ENCODE data around the gene SBF2.
"Not testable (repeated sequence)": the region's sequence is repeated elsewhere in the genome, so short reads cannot be mapped to it uniquely, and the experiment has no call there.

- not testable (repeated sequence) for TF ChIP-seq CTCF (optimal IDR thresholded peaks at IDR 0.05 in 1 of 3, IDR thresholded peaks at IDR 0.05 in 1 of 3, conservative IDR thresholded peaks at IDR 0.05 in 1 of 3; ENCODE audit: extremely low read depth in 1 of 3, insufficient read depth in 2 of 3, low read length in 3 of 3); EZH2 (IDR thresholded peaks at IDR 0.05; ENCODE audit: low read length)
Observed at GRCh38 chr11:10134226-10134625, 159.8 kb downstream of the SBF2 start.

Measured in keratinocyte (primary cell).